HG03108 (cell line): ENCODE measurements around the gene ZC3H4.
"Not testable (repeated sequence)": the region's sequence is repeated elsewhere in the genome, so short reads cannot be mapped to it uniquely, and the experiment has no call there.

Source experiments
- ATAC-seq: cut with Tn5 transposase; IDR thresholded peaks from one replicate; pipeline ENCODE4 v1.9.1; 2021; ENCODE audit warnings: moderate library complexity; ENCODE audit not compliant: unreplicated experiment

Gene ZC3H4

GRCh38 chr19:47109177-47109540, 4.4 kb downstream of the ZC3H4 start:
- no peak for ATAC-seq

DNA sequence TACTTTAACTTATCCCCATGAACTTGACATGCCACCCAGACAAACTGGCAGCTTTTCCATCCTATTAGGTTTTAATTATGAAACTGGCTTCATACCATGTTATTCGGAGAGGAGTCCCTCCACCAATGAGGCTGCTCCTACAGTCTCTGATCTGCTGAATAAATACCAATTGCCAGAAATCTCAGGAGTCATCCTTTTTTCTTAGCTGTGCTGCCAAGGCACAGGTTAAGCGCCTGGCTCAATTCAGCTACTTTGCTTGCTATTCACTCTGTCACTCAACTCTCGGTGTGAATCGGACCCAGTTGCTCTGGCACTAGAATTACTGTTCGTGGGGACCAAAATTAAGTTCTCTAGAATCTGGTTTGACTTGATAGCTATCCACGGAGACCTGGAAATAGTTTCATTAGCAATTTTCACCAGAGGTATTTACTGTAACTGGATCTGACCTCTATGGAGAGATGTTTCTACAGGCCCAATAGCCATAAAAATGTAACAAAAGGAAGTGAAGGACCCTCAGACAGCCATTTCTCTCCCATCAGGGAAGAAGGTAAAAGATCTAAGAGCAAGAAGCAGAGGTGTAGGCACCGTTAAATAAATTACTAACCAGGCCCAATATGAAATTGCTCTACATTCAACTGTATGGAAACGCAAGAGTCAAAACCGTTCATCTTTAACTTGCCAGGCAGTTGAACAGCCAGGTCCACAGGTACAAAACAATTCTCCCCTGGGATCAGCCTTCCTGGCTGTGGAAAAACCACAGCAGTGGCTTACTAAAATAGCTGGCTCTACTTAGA, 5.4 kb downstream of the ZC3H4 start:
- ATAC-seq = no peak

DNA sequence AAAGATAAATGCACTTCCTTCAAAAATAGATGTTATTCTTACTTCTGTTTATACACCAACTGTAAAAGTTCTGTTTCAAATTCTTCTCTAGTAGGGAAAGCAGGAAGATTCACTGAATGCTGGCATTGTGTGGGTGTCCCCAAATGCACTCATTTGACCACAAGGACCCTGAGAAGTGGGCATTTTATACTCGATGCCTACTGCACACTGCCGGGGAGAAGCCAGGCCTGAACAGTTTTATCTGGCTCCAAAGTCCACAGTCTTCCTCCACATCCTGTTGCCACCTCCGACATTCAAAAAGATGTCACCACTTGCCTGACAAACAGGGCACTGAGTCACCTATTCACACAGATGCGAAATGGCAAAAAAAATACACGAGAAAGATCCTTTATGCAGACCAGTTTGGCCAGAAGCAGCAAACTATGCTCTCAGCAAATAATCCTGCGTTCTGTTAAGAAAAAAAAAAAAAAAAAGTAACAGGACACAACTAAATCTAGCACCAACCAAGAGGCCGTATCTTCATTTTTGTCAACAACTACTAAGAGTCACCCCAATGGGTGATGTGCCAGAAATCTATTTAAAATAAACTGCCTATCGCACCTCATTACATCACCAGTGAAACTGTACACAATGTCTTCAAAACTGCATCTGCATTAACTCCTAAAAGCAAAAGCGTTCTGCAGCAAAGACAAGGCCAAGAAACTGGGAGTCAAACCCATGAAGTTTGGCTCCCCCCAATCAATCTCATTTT, 6.2 kb downstream of the ZC3H4 start:
- ATAC-seq = no peak

GRCh38 chr19:47106821-47107201, 6.8 kb downstream of the ZC3H4 start:
- ATAC-seq = no peak

DNA sequence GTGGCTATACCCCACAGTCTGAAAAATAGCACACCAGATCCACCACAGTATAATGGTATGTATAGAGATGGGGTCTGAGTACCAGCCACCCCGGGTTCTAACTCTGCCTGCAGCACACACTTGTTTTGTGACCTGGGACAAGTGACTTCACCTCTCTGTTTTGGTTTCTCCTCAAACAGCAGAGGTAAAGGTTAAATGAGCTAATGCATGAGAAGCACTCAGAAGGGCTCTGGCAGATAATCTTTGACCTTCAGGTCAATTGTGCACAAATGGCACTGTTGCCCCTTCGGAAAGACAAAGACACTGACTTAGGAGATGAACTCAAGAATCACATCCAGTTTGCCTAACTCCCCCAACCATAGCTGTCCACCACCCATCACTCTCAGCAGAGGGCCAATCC, 7.7 kb downstream of the ZC3H4 start:
- ATAC-seq = no peak

GRCh38 chr19:47104680-47105079, 8.9 kb downstream of the ZC3H4 start:
- ATAC-seq = no peak

- no peak for ATAC-seq
These were observed 11.1 kb downstream of the ZC3H4 start for GRCh38 chr19:47102346-47103060.

DNA sequence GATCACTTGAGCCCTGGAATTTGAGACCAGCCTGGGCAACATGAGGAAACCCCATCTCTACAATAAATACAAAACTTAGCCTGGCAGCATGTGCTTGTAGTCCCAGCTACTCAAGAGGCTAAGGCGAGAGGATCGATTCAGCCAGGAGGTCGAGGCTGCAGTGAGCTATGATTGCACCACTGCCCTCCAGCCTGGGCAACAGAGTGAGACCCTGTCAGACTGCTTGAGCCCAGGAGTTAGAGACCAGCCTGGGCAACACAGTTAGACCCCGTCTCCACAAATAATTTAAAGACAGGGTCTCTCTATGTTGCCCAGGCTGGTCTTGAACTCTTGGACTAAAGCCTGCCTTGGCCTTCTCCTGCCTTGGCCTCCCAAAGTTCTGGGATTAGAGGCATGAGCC, 12.5 kb downstream of the ZC3H4 start:
- not testable (repeated sequence) for ATAC-seq

DNA sequence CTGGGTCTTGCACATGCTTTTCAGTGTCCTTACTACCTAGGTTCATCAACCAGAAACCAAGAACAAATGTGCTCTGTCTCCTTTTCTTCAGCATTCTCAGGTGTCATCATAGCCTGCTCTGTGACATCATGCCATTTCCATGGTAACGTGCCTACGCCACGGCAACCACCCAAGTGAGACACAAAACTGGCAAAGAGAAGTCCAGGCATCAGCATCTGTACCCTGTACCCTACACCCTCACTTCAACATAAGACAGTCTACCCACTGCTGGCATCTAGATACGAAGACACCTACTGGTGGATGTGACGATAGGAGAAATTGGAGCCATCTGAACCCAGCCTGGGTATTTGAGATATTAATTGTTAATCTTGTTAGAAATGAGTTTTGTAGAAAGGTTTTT, 13.3 kb downstream of the ZC3H4 start:
- no peak for ATAC-seq

DNA sequence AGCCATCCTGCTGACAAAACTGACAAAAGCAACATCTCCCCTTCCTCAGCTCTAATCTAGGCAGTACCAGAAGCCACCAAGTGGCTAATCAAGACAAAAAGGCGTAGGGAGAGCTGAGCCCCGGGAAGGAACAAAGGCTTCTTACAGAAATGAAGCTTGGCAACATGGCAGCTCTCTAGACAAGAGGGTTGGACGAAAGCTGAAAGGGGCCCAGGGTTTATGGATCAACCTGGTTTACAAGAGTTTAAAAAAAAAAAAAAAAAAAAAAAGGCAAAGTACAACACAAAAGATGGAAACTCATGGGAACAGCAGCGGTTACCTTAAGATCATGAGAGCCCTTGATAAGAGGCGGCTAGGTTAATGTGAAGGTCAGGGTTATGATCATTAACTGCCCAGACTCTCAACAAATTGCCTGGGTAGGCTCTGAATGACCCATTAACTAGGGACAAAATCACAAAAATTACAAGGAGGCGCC, 14.0 kb downstream of the ZC3H4 start:
- ATAC-seq = no peak

DNA sequence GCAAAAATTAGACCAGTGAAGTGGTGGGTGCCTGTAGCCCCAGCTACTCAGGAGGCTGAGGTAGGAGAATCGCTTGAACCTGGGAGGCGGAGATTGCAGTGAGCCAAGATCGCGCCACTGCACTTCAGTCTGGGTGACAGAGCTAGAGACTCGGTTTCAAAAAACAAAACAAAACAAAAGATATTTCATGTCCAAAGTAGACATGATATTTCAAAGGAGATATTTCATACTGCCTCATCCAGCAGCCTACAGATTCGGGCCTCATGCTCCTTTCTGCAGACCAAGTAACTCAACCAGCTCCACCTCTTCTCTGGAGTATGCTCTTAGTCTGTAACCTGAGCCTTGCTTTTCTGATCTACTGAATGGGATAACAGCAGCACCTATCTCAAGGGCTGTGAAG, 15.0 kb downstream of the ZC3H4 start:
- no peak for ATAC-seq

- no peak for ATAC-seq
These were observed 16.0 kb downstream of the ZC3H4 start for GRCh38 chr19:47097396-47098201.

- no peak for ATAC-seq
These were observed 16.9 kb downstream of the ZC3H4 start for GRCh38 chr19:47096721-47097120.

DNA sequence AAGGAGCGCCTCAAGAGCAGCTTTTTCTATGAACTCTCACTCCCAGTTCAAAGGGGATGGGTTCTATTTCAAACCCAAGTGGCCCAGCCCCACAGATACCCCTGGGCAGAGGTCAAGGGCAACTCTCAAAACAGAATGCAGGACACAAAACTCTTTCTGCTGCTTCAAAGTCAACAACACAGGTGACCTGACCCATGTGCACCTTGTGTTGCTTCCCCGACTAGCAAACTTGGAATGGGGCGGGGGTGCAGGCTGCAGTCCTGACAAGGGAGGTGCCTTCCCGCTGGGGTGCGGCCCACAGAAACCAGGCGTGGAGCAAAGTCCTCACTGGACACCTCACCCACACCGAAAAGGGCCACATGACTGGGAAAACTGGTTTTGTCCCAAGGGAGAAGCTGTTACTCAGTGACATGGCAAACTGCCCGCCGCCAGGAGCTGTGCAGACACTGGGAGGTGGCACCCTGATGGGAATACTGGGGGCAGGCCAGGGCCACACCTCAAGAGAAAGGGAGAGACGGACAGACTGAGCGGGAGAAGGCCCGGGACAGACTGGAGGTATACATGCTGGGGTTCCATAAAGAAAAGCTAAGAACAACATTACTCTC, 17.4 kb downstream of the ZC3H4 start:
- no peak for ATAC-seq

DNA sequence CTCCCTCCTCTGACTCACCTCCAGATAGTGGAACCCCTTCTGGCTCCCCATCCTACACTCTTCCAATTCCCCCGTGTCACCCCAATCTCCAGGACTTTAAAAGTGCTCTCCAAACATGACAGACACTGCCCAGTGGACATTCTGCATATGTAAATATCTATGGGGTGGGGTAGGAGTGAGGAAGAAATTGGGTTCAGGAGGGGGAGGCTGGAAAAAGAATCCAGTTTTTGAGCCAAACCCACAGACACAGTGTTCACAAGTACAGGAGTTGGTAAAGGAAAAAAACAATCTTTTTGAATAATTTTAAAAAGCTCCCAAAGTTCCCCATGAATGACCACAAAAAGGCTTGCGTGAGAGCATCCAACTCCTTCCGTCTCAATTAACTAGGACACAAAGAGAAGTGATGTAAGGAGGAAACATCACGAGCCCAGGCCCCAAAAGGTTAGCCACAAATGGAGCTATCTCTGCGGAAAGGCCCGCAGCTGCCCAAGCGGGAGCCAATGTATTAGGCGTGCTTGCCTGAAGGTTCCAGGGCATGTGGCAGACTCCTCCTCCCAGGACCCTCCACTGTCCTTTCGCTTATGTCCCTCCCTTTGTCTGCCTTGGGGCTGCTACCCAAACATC, 18.0 kb downstream of the ZC3H4 start:
- ATAC-seq = no peak

DNA sequence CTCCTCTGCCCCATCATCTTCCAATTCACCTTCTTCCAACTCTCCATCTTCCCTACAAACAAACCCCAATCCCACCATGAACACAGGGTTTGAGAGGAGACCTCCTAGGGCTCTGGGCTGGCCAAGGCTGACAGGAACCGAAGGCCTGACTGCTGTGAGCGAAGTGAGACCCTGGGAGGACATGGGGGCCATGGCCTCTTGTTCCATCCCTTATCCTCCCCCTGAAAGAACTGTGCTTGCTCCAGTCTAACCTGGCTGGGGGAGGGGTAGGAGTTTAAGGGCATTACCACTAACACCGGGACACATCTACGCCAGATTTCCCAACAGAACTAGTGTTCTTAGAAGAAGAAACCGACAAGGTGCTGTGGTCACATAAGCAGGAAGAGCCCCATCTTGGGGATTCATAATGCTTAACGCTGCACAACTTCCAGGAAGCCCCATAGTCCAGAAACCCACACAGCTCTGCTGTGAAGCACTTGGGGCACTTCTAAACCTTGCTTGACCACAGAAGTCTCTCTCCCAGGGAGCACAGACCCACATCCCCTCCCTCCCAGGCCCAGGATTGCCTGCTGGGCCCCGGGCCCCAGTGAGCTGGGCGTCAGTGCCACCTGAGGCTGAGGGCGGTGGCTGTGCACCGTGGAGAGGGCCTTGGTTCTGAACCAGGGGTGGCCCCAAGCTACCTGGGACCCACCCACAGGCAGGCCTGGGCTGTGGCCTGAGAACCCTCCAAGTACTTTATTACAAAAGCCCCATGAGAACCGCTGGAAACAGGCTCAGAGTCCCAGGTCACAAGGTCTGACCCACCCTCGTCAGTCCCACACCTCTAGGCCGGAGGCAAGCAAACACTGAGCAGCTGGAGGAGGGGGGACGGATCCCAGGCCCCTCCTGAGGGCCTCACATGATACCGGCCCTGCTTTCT, 18.8 kb downstream of the ZC3H4 start:
- no peak for ATAC-seq

DNA sequence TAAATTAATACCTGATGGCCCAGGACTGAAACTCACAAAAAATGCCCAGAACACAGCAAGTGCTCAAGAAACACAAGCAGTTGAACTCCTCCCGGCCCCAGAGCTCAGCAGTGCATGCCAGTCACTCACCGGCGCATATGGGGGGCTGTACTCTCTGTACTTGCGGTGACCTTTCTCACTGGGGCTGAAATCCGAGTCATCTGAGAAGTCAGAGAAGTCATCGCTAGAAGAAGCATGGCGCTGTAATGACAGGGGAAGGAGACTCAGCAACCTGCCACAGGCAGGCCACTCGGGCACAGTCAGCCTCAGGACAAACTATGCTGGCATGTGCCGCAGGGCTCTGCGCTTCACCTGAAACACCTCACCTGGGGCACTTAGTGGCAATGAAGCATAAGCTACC, 19.7 kb downstream of the ZC3H4 start:
- ATAC-seq = peak; percentile 59

DNA sequence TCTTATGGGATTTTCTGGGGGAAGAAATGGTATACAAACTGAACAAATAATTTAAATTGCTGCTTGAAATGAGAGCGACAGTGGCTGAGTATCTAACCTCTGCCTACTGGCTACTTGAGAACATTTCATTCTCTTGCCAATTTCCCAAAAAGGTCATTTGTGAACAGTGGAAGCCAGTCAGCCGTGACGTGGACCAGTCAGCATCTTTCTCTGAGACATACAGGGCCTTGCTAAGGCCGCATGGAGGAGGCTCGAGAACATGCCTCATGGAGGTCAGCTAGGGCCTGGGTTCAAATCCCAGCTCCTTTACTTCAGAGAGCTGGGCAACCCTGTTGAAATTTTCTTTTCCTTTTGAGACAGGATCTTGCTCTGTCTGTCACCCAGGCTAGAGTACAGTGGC, 20.3 kb downstream of the ZC3H4 start:
- ATAC-seq = no peak

GRCh38 chr19:47089767-47090350, 23.7 kb downstream of the ZC3H4 start:
- no peak for ATAC-seq
